Right ventricle myocardium inferior (tissue), 1 donor: ENCODE data around the gene SPINK8. TPM values are rescaled to one million over a fixed set of nuclear protein-coding genes. Genes with fewer than 3 reads are reported as not detected.
"Not testable (repeated sequence)": the region's sequence is repeated elsewhere in the genome, so short reads cannot be mapped to it uniquely, and the experiment has no call there.

Experiments used
- ATAC-seq: fragments of 200-7000 bp; cut with Tn5 transposase; one replicate; pipeline ENCODE4 v1.9.1; 2020; ENCODE audit warnings: mild to moderate bottlenecking, moderate library complexity
- DNase-seq: peaks from one replicate; pipeline ENCODE4 v3.0.0; 2021; ENCODE audit errors: missing footprints
- intact Hi-C: fragments of 100-400 bp; cut with DNase I; formaldehyde crosslinking; loops from one replicate; pipeline ENCODE4 v1.11.0; 2022
- long read RNA-seq: library from polyadenylated mRNA; unstranded; transcript quantifications from one replicate; pipeline ENCODE4 v2.0.0, GENCODE V29; 2021
- total RNA-seq: library from RNA; stranded (reverse); fragmentation: NEBNext Ultra II Directional; extraction: Animal tissue kit (Norgen Biotek cat#: 25700); gene quantifications from one replicate; pipeline ENCODE4 v1.2.1, GENCODE V29; 2021
- donor health status: DM: no; HTN: yes; CAD: no; lungs with severe emphysema.

Gene SPINK8
- total RNA-seq, result not detected
- long read RNA-seq, result 0 reads

DNA sequence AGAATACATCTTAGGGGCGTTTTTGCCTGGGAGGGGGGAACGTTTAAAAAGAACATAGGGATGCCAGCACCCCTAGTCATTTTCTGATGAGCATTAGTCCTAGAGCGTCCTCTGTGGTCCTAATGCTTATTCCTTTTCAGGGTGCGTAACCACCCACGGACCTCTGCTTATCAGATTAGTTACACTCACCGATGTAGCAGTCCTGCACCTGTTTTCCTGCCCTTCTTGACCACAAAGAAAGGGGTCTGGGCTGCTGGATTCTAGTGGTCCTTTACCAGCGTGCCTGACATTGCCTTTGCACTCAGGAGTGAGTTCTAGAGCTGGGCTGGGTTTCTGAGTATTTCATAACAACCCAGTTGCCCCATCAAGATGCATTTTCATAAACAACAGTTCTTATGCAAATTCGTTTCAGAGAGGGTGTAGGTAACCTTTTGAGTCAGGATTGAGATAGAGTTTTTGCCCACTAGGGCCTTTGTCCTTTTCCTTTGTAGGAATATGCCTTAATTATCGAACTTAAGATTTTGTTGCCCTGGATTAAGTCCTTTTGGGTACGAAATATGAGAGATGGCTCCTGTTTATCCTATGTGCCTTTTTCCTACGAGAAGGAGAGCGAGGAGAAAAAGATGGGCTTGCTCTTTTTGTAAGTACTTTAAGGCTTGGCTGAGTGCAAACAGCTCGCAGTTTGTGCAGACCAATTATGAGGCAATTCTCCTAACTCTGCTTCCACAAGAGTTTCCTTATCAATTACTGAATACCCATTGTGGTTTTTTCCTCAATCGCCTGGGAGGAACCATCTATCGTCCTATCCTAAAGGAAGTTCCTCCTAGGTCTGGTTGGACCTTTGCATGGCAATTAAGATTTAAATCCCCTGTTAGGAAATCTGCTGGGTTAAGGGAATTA is at the start of gene SPINK8:
Gene SPINK8, minus strand, starts transcription at position 316 of the 900 bp plus-strand sequence. CDS start 5,320 bp downstream, outside the sequence.
- intact Hi-C loops, ATAC-seq, DNase-seq: not testable (repeated sequence)

DNA sequence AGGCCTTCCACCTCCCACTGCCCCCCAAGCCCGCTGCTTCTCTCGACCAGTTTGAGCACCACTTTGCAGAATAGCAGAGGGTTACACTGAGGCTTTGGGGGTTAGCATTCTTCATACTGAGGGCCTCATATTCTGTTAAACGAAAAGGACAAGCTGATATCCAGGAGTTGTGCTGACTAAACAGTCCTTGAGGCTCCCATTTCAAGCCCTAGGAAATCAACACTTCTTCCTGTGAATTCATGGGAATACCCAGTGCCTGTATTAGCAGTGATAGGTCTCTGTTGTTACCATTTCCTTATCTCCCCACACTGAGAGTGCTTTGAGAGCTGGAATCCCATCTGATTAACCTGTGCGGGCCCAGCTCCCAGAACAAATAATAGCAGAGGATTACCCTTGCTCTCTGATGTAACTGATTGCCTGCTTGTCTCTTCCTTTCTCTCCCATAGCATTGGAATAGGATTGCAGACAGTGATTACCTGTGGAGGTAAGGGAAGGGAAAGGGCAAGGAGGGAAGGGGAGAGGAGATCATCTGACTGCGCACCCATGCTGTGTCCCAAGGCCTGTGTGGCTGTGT is 39.5 kb upstream of the SPINK8 start:
- DNase-seq (no peak), ATAC-seq (no peak)
- intact Hi-C loops, result no loop called here

DNA sequence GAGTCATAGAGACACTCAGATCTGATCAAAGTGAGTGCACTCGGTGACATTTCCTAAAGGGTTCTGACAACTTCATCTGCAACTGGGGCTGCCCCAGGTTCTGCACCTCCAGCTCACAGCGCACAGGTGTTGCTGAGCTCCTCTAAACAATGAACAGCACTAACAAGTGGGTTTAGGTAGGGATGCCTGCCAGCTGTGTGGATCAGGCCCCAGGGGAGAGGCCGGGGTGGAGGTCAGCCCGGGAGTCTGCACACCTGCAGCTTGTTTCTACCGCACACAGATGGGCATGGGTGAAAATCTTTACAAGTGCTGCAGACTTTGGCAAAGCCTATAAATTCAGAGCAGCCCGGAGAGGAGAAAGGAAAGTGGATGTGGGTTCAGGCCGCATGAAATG is 38.9 kb upstream of the SPINK8 start:
- no peak for ATAC-seq
- intact Hi-C loops, result no loop called here
- DNase-seq, result no peak

DNA sequence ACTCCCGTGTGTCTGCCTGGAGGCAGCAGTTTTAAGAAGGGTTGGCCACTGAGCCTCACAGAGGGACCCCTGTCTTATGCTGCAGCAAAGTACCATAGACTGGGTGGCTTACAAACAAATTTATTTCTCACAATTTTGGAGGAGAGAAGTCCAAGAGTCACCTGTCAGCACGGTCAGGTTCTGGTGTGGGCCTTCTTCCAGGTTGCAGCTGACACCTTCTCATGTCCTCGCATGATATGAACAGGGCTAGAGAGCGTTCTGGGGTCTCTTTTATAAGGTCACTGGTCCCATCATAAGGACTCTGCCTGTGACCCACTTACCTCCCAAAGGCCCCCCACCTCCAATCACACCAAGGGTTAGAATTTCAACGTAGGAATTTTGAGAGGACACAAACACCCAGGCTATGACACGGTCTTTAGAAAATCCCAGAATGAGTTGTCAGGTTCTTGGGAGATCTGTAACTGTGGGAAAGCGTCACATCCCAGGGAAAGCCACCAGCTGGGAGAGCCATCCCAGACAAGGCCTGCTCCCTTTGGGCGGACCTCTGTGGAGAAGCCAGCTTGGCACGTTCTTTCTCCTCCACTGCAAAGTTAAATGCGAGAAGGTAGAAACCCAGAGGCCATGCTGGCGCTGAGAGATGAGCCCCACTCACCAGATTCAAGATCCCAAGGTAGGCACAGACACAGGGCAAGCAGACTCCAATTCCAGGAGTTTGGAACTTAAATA is 38.4 kb upstream of the SPINK8 start, which contains the start of gene FBXW12:
Gene FBXW12, plus strand, starts transcription at position 569 of the 726 bp plus-strand sequence. CDS start 549 bp downstream, outside the sequence.
- intact Hi-C loops, result no loop called here
- DNase-seq (no peak), ATAC-seq (no peak)

DNA sequence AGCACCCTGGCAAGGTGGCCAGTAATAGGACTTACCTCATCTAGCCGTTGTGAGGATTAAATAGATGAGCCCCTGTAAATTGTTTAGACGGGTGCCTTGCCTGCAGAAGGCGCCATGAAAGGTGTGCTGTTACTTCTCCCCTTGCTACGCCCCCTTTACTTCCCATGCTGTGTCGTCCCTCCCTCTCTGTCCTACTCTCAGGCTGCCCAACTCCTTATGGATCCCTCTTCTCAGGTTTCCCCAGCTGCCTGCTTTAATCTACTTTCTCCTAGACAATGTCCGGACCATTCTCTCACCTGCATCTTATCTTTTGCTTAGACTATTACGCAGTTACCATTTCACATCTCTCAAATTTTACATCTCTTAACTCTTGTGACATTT is 36.9 kb upstream of the SPINK8 start:
- intact Hi-C loops, result no loop called here
- ATAC-seq, result no peak
- DNase-seq, result no peak

DNA sequence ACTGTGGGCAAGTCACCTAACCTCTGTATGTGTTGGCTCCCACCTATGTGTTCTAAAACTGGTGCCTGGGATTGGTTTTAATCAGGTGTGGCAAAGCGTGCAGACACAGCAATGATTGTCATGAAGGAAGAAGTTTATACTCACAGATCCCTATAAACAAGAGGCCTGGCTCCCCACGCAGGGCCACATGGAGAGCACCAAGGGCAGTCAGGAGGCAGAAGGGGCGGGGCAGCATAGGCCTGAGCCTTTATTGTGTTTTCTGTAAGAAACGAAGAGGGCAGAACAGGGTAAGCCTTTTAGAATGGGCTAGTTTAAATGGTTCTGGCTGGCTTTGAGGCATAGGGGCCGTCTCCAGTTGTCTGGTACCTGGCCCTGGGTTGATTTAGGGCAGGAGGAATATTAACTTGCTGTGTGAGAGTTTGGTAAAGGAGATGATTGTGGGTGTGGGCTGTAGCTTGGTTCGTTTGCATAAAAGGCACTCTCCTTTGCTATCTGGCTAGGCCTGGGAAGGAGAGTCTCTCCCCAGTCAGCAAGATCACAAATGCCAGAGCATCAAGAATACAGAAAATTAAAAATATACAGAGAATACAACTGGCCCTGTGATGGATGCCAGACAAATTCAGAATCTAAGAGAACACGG is 36.4 kb upstream of the SPINK8 start:
- intact Hi-C loops, result no loop called here
- no peak for DNase-seq
- ATAC-seq, result no peak

DNA sequence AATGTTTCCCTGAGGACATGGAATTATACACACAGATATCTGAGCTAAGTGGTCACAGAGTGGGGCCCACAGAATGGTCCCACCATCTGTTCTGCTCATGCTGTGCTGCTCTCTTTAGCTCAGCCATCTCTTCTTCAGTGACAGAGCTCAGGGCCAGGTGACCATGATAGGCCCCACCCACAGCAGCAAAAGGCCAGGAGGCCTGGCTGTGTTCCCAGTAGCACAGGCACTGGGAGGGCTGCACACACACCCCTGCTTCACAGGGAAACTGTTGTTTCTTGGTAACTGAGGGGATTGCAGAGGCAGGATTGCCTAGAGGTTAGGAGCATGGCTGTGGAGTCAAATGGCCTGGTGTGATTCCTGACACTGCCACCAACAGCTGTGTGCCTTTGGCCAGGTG is 33.7 kb upstream of the SPINK8 start:
- no peak for DNase-seq
- intact Hi-C loops, result no loop called here
- ATAC-seq, result no peak

DNA sequence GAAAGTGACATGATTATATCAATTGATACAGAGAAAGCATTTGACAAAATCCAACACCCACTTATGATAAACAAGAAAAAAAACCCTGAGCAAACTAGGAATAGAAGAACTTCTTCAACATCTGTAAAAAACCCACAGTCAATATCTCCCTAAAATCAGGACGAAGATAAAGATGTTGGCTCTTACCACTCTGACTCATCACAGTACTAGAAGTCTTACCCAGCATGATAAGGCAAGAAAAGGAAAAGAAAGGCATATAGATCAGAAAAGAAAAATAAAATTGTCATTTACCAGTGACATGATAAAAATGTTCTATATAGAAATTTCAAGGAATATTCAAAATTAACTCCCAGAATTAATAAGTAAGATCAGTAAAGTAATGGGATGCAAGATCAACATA is 31.4 kb upstream of the SPINK8 start:
- intact Hi-C loops, result no loop called here
- DNase-seq (no peak), ATAC-seq (no peak)

DNA sequence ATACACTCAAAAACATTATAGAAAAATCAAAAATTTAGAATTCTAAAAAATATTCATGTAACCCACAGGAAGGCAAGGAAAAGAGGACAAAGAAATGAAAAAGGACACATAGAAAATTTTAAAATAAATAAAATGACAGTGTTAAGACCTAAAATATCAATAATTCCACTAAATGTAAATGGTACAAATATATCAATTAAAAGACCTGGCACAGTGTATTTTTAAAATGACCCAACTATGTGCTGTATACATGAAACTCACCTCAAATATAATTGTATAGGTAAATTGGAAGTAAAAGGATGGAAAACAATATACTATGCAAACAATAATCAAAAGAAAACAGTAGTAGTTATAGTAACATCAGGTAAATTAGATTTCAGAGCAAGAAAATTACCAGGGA is 28.5 kb upstream of the SPINK8 start:
- no peak for DNase-seq
- ATAC-seq, result no peak
- intact Hi-C loops, result no loop called here

DNA sequence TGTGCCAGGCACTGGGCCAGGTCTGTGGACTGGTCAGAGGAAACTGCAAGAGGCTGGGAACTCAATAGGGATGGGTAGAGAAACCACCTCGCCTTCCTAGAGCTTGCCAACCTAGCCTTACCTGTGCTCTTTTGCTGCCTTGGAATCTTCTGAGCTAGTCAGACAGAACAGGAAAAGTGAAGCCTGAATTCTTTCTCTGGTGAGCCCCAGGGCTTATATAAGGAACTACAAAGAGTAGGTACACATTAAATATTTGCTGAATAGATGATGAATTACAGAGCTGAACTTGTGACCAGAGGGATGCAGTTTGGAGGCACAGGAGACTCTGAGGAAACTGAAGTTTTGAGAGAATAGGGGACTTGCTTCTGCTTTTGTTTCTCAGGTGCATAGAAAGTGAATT is 23.0 kb upstream of the SPINK8 start:
- DNase-seq (no peak), ATAC-seq (no peak)
- intact Hi-C loops, result no loop called here

DNA sequence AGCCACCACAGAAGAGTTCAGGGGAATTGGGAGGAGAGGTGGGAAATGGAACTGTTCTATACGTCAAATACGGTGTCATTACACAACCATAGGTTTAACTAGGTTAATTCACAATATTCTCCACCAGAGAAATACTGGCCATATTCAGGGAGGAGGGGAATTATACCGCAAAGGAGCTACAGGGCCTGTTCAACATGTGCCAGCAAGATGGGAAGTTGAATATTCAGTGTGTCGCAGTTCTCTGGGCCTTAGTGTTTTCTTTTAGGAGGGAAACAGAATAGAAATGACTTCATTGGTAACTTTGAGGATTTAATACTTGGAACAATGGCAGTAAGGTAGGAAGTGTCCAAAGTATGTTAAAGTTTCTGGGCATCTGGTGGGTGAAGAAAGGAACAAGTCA is 20.5 kb upstream of the SPINK8 start:
- ATAC-seq, result no peak
- DNase-seq, result no peak
- intact Hi-C loops, result no loop called here

DNA sequence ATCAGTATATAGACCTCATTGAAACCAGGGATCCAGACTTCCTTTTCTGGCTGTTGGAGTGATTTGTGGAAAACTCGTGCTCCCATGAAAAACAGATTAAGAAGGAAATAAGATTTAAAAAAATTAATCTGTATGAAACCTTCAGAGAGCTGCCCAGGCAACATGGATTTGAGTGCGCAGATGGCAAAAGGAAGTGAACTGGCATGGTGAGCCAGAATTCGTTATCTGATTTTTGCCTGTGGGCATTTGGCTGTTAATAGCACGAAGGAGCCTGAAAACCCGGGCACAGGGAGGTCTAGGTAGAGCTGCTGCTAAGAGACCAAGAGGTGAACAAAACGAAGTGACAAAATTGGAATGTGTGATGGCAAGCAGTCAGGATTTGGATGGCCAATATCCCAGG is 19.1 kb upstream of the SPINK8 start:
- intact Hi-C loops, result no loop called here
- ATAC-seq, result no peak

DNA sequence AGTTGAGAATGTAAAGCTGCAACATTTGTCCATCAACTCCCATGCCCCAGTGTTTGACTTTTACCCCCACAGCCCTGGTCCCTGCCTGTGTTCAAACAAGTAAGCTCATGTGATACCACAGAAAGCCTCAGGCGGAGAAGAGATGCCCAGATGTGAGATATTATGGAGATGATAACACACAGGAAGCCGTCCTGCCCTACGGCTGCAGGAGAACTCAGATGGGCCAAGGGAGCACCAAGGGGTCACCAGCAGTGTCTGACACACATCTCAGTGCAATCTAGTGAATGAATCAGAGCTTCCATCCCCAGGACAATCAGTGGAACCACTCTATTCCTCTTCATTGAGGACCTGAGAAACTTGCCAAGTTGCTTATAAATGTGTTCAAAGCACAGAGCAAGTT is 14.0 kb upstream of the SPINK8 start:
- no peak for DNase-seq
- ATAC-seq, result no peak
- intact Hi-C loops, result no loop called here

More for the DNA sequence above, 19.1 kb upstream of the SPINK8 start:
- DNase-seq, result no peak

DNA sequence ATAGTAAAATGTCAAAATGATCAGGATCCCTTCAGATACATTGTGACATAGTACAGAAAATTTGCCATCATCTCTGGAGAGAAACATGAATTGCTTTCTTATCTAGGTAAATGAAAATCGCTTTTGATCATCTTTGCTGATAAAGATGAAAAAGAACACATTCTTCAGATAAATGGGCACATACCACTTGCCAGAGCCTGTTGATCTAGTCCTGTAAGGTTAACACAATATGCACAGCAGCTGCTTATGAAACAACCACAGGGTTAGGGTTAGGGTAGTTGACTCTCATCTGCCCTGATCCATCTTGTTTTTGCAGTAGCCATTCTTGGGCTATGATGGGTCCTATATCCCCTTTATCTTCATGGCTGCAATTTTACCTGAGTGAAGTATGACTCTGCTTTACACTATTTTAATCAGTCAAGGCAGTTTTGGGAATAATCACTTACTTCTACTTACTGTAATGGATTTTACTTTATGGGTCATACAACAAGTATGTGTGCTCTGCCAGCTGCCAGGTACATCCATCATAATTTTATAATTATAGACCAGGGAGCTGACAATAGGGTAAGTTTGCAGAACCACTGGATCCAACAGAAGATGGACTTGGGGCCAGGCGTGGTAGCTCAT is 12.6 kb upstream of the SPINK8 start:
- ATAC-seq, result no peak
- DNase-seq, result no peak
- intact Hi-C loops, result no loop called here

DNA sequence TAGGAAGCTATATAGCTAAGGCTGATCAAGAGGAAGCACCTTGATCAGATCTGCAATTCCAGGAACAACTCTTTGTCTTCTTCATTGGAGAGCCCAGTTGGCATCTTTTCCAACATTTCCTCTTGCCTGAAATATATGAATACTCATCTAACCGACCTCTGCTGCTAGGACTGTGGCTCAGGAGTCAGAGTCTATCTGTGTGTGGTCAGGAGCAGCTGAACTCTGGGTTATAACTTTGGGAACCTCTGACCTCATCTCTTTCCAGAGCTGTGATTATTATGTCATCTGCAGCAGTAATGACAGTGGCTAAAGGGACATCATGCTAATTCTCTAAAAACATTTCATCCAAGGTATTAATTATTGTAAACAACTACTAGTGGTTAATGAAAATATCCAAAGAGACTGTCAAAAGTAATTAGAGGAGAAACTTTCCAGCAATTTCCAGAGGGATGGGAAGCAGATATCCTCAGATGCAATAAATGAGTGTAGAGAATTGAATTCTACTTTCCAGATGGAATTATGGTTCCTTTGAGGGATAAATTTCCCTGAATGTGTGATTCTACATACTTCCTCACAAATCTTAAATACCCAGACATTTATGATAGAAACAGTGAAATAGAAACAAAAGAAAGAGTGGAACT is 11.5 kb upstream of the SPINK8 start:
- ATAC-seq (no peak), DNase-seq (no peak)
- intact Hi-C loops, result no loop called here

DNA sequence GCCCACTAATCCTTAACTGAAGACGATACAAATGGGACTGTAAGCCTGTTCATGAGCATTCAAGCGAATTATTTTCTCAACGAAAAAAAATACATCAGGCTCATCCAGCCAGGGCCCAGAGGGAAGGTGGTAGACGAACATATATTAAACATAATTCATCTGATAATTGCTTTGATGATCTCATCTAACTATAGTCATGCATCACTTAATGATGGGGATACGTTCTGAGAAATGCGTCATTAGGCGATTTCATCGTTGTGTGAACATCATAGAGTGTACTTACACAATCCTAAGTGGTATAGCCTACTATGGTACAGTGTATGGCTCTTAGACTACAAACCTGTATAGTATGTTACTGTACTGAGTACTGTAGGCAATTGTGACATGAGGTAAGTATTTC is 10.0 kb upstream of the SPINK8 start:
- intact Hi-C loops, result no loop called here
- ATAC-seq (no peak), DNase-seq (no peak)

DNA sequence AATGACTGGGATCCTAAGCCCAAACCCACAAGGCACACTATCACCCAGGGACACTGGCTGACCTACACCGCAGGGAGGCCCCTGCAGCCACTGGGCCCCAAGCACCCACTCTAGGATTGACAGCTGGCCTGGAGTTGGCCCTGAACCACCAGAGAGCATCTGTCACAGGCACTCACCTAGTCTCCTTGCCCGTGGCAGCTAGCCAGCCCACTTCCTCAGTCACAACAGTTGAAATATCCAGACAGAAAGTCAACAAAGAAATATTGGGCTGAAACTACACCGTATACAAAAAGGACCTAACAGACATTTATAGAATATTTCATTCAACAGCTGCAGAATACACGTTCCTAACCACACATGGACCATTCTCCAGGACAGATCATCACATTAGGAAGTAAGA is 5.2 kb upstream of the SPINK8 start:
- DNase-seq (no peak), ATAC-seq (no peak)
- intact Hi-C loops, result no loop called here

DNA sequence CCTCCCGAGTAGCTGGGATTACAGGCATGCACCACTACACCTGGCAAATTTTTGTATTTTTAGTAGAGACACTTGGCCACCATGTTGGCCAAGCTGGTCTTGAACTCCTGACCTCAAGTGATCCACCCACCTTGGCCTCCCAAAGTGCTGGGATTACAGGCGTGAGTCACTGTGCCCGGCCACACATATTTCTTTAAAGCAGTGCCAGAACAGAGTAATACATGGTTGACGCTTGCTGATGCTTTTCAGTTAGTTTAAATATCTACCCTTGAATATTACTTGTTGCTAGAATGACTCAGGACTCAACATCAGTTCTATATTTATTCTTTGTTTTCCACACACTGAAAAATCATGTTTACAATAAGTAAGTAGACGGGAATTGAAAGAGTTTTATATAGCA is 4.1 kb upstream of the SPINK8 start:
- ATAC-seq, intact Hi-C loops, DNase-seq: not testable (repeated sequence)
